ENCODE results near the gene DMGDH.
"Not testable (repeated sequence)": the region's sequence is repeated elsewhere in the genome, so short reads cannot be mapped to it uniquely, and the experiment has no call there.

Gene DMGDH

DNA sequence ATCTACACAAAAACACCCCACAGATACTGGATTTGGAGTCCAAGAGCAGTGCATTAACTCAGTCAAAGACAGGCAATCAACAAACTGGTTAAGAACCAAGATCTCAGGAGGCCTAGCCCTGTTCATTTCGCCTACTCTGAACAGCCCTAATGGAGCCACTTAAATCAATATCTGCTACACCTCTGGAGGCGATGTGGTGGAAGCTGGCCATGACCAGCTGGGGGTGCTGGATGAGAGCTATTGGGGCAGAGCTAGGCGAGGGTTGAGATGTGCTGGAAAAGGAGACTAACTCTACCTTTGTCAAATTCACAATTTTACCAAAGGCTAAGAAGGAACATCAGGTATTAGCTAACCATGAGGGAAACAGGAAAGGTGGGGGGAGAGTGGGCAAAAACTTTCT is 61.1 kb downstream of the DMGDH start:
- no peak for DNase-seq

DNA sequence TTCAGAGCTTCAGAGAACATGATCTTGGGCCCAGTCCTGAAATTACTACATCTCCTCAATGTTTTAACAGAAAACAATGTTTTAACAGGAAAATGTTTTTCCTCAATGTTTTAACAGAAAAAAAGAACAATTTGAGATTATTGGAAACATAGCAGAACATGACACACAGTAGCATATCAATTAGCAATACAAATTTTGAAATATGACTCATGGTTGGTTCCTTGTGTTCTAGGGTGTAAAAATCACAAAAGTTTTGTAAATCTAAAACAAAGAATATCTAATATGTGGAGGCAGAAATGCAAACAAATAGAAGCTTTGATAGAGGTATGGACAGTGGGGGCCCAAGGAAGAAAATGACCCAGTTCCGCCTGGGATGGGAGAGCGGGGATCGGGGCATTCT is 61.6 kb downstream of the DMGDH start:
- DNase-seq: no peak

DNA sequence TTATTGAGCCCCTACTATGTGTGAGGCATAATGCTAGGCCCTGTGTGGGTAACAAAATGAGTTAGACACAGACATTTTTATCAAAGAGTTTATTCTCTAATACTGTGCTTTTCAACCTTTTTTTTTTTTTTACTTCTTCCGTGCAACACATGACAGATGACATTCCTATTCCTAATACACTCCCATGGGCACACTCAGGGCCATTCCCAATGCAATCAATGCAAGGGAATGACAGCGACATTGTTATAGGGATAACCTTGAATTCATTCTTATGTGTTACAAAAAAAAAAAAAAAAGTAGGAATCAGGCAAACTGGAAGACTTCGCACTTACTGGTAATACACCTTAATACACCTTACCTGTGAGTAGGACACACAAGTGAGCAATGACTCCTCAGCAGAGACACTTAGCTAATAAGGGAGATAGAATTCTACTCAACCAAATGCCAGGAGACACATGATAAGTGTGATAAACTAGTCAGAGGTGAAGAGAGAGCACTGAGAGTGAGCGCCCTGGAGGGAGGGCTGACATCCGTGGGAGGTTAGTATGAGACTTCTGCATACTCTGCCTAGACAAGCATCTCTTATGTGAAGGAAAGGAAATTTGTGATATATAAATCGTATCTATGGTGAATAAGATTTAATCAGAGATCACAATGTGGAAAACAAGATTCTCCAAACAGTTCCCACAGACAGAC is 63.4 kb downstream of the DMGDH start:
- no peak for DNase-seq

DNA sequence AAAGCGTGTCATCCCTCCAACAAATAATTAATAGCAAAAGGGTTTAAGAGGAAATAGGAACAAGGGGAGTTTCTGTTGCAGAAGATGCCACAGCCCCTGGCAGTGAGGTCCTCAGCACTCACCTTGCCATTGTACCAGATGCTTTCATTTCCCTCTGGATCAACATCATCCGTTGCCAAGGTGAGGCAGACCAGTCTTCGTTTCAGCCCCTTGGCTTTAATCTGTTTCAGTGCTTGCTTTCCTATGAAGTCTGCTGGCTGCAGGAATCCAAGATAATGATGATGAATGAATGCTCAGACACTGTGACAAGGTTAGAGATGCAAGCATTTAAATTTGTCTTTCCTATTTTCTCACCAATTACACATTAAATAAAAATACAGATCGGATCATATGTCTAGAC is 64.3 kb downstream of the DMGDH start:
- no peak for DNase-seq

DNA sequence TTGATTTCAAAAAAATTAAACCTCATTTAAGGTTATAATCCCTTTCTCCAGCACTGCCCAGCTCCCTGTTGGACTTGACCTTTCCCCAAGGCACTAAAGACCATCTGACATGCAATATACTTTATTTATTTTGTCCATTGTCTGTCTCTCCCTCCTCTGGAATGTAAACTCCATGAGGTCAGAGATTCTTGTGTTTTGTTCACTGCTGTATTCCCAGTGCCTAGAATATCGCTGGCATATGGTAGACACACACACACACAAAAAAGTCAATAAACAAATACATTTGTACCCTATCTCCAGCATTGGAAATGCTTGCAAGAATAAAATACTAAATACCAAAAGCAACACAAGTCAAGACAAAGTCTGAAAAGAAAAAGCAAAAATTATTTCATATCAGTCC is 67.1 kb downstream of the DMGDH start:
- DNase-seq: no peak

DNA sequence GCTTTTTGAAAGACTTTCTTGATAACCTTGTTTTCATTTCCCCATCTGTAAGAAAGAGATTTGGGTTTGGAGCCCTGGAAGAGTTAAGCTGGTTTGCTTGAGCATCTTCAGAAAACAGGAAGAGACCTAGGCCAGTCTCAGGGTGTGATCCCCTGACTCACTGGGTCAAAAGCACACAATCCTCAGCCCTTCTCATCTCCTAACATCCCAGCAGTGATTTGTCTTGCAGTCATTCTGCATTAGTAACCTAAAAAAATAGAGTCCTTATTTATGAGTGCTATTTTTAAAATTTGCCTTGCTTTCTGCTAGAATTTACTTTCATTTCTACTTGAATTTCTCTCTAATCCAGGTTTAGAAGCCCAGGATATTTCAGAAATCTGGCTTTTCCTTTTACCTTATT is 68.0 kb downstream of the DMGDH start:
- no peak for DNase-seq

DNA sequence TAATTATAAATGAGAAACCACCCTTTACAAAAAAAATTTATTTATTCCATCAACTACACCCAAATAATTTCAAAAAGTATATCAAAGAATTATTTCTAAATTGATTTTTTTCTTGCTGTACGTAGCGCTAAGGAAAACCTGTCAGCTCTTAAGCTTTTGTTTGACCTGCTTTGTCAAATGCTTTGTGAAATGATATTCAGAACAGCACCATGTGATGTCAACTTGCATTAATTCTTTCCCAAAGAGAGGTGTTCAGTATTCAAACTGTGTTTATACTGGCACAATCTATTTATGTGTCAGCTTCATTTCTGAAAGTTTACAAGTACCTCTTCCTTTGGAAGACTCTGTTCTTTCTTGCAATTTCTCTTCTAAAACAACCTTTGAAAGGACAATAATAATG is 72.4 kb downstream of the DMGDH start:
- DNase-seq: no peak

DNA sequence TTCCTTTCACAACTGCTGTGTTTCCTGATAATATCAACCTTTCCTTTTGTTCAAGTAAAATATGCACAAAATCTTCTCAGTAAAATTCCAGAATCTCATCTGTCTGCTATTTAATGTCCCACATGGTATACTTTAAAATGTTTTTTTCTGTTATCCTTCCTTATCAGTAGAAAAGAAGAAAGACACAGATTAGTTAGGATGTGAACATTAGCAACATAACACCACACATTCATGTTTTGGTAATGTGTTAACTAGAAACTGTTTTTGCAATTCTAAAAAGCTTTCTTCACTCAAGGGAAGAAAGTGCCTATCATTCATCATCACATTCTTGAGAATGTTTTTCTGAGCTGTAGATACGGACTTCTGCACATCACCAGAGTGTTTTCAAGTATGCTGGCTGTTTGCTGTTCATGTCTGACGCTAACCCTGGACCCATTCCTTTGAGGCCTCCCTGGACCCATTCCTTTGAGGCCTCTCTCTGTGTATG is 73.9 kb downstream of the DMGDH start:
- no peak for DNase-seq

DNA sequence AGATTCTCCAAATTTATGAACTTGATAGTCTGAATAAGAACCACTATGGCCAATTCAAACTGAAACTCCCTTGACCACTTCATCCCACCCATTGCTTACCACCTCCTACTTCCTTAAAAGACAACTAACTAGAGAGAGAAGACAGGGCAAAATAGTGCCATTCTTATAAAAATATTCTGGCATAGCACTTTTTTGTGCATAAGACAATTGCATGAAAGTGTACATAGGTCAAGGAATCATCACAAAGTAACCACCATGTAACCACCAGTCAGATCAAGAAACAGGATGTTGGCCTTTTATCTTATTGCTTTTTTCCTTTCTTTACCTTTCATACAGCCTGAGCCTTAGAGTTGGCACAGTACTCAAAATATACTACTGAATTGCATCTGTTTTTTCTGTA is 76.3 kb downstream of the DMGDH start:
- no peak for DNase-seq

DNA sequence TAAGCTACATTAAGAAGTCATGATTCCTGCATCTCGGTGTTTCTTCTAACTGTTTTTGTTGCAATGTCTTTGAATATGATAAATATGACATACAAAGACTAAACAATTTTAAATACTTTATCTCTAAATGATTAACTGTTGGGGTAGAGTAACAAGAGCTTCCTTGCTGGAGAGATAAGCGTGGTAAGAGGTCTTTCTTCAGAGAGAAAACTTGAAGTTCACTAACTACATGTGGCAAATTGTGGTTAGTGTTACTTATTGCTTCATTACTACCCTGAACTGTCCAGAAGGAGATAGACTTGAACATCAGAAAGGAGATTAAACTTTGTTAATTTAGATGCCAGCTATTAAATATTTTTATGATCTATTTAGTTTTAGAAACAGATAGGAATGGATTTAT is 77.3 kb downstream of the DMGDH start:
- no peak for DNase-seq

DNA sequence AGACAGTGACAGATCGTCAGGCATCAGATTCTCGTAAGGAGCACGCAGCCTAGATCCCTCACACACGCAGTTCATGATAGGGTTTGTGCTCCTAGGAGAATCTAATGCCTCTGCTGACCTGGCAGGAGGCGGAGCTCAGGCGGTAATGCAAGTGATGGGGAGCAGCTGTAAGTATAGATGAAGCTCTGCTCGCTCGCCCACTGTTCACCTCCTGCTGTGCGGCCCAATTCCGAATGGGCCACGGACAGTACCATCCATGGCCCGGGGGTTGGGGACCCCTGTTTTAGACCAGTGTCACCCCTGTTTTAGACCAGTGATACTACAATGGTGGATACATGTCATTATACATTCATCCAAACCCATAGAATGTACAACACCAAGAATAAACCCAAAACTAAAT is 80.4 kb downstream of the DMGDH start:
- no peak for DNase-seq

DNA sequence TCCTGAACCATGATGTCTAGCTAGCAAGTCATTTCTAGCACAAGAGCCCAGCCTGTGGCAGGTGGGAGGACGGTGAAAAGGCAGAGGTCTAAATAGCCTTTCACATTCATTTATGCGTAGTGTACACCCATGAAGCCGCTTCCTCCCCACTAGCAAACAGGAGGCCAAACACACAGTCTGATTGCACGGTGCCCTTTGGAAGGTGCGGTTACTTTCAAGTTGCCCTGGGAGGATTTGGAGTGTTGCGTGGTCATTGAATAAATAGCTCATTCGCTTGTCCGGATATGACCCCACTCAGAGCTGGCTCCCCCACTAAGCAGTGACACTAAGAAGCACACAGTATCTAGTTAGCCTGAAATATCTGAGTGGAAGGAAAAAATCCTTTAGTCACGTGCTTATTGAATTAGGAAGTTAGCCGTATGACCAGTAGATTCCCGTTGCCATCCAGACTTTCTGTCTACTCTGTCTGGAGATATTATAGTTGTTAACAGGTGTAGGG is 83.7 kb downstream of the DMGDH start:
- DNase-seq: peak; percentile 72

DNA sequence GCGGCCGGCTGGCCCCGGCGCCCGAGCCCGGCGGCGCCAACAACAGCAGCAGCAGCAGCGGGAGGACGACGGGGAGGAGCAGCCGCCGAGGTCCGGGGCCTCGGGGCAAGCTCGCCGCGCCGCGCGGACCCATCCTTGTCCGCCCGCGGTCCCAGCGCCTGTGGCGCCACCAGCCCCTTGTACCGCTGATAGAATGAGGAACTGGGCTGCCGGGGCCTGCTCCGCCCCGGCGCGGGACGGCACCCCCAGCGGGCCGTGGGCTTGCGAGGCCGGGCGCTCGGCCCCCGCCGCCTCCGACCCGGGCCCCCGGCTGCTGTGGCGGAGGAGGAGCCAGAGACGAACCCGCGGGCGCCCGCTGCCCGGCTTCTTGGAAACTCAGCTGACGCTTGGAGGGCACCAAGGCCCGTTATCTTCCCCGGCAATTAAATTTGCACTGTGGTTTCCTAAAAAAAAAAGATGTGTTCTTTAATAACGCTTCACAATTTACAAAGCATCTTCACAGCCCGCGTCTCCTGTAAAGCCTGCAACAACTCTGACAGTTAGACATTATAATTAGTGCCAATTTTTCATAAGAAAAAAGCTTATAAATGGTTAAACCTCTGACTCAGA is 84.3 kb downstream of the DMGDH start, which contains the start of gene ARSB:
TSS of gene ARSB (minus strand) at position 195 of the 609 bp plus-strand sequence. CDS start at position 133, 62 bp downstream.
- peak; percentile 52 for DNase-seq

DNA sequence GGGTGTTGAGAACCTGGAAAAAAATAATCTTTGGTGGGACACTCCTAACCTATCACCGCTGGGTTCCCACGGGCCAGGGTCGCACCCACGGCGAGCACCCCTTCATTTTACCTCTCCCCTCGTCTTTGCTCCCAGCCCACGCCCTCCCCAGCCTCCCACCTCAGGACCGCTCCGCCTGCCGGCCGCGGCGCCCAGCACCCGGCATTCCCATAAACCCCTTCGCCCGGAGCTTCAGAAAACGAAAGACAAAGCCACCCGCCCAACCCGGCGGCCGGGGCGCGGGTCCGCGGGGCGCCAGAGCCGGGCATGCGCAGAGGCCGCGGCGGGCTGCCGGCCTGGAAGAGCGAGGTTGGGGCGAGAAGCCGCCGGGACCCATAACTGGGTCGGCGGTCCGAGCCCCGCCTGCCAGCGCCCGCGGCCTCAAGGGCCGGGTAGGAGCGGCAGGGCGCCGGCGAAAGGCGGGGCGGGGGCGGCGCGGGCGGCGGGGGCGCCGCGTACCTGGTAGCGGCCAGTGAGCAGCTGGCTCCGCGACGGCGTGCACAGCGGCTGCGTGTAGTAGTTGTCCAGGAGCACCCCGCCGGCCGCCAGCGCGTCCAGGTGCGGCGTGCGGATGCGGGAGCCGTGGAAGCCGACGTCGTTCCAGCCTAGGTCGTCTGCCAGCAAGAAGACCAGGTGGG is 84.9 kb downstream of the DMGDH start:
- peak; percentile 73 for DNase-seq

DNA sequence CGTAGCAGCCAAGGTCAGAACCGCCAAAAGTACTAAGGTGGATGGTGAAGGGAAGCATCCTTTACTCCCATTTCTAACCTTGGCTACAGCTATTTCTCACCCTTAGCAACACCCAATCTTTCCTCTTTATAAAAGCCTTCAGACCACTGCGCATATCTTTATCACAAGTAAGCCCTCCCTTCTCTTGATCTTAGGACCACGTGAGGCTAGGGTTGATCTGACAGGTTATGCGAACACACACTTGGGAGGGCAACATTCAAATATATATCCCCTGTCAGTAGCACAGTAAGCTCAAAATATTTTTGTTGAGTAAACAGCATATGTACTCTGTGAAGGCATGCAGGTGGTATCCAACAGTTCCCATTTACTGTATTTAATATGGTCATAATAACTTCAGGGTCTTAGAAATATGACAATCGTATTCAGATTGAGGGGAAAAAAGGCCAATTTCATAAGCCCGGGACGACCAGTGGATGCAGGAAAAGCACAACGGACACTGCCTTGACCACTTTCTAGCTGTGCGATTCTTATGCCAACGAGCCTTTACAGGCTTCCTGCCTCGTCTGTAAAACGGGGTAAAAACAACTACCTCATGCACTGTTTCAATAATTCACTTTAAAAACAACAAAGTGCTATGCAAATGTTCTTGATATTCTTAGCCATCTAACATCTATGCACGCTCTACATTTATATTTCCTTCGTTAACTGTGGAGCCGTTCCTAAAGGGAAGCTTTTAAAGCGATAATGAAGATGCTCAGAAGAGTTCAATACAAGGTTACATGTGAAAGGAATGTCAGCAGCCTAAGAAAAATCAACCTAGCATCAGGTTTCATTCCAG is 85.7 kb downstream of the DMGDH start:
- DNase-seq: no peak

DNA sequence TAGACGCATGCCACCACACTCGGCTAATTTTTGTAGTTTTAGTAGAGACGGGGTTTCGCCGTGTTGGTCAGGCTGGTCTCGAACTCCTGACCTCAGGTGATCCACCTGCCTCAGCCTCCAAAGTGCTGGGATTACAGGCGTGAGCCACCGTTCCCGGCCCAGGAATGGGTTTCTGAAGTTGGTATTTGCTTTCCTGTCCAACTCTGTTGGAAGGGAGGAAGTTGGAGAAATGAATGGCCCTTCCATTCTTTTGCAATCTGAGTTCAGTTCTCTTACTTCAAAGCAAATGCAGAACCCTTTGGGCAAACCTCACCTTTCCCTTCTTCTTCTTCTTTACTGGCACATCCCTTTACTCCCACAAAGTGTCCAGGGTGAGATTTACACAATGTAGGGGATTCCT is 86.3 kb downstream of the DMGDH start:
- not testable (repeated sequence) for DNase-seq

DNA sequence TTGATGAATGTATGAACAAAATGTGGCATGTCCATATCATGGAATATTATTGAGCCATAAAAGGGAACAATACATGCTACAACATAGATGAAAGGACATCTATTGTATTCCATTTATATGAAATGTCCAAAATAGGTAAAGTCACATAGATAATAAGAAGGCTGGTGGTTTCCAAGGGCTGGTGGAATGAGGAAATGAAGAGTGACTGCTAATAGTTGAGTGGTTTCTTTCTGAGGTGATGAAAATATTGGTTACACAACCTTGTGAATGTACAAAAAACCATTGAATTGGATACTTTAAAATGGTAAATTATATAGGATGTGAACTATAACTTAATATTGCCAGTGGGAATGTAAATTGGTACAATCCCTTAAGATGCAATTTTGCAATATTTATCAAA is 89.6 kb downstream of the DMGDH start:
- no peak for DNase-seq

DNA sequence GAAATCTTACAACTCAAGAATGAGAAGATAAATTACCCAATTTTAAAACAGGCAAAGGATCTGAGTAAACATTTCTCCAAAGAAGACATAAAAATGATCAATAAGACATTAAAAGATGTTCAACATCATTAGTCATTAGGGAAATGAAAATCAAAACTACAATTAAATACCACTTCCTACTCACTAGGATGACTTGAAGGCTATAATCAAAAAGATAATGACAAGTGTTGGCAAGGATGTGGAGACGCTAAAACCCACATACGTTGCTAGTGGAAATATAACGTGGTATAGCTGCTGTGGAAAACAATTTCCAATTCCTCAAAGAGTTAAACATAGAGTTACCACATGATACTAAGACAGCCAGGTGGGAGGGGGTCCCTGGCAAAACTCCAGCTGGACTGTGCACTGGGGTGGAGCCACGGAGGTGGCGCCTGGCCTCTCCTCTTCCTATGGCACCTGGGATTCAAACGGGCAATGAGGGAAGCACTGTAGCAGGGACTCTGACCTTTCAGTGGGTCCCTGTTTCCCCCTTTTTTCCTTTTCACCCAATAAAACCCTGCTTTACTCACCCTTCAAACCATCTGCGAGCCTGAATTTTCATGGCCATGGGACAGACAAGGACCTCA is 90.2 kb downstream of the DMGDH start:
- no peak for DNase-seq

DNA sequence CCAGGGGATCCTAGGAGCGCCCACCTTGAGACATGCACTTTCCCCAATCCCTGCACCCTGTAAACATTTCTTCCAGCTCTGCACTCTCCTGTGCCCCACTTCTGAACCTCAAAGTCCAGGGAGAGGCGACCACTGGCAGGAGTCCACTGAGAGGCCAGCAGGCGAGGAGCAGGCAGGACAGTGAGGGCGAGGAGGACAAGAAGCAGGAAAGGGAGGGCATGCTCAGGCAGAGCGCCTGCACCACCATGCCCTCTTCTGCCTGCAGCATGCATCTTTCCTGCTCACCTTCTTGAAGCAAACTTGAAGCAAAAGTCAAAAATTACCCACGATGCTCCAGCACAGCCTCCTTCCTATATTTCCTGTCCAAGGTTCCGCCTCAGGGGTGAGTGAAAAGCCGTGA is 94.4 kb downstream of the DMGDH start:
- DNase-seq: no peak

DNA sequence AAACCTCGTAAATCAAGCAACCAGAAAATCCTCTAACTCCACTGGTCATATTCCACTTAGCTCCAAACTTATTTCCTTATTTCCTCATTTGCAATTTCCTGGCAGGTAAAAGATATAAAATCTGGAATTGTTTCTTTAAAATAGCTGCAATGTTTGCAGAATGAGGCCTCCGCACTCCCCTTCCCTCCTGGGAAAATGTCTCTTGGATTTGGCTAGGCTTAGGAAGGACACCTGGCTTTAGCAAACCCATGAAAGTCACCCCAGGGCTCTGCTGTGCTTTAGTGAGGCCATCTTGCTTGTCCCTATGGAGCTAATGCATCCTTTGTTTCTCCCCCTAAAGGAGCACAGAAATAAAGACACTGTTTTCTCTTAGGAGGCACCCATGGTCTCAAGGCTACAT is 94.9 kb downstream of the DMGDH start:
- DNase-seq: no peak

DNA sequence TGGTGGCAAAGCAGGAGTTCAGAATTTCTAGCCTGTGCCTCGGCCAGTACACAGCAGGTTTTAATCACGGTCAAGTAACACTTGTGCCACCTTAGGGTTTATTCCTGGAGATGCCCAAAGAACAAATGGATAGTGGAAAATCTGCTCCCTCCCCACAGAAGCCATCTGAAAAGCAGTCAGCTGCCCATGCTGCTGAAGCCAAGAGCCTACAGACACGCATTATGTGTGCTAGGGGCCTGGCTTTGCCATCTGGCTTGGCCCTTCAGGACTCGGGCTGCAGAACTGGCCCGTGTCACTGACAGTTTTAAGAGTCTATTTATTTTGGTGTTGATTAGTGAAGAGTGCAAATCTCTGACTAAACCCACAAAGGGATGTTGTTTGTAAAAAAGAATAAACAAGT is 95.5 kb downstream of the DMGDH start:
- no peak for DNase-seq

DNA sequence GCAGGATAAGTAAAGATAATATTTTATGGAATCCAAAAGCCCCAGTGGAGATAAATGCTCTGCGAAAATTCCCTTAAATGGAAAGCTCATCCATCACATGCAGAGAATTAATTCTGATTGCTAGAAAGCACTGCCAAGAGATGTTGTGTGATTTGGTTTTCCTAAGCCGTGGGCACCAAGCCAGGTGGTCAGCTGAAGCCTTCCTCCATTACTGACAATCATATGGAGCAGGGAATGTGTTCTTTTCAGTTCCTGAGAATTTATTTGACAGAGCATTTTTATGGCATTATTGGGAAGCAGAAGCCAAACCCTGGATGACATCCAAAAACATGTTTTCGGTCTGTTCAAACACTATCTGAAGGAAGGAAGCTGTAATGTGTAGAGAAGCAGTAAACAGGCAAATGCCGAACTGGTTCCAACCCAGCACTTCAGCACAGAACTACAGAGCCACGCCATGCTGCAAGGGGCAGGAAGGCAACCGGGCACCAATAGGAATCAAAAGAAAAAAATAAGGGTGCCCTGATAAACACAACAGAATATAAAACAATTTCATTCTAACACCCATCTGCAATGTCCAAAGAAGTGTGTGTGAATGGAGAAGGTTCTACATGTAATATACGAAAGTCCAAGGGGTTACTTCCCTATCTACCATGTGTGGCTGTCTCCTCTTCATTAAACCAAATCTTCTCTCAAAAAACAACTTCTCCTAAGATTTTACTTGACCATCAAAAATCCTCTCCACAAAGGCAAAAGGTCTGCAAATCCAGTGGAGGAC is 96.6 kb downstream of the DMGDH start:
- no peak for DNase-seq
